Activated naive CD8-positive, alpha-beta T cell treated with anti-CD3 and anti-CD28 coated beads for 36 hours (primary cell): ENCODE results near the gene SLC39A10. TPM values are rescaled to one million over a fixed set of nuclear protein-coding genes. Genes with fewer than 3 reads are reported as not detected.

Experiments used
- DNase-seq: peaks from one replicate; pipeline ENCODE4 v3.0.0; 2021
- H3K27ac Mint-ChIP-seq: one replicate; pipeline ENCODE4 v1.8.0; 2022; ENCODE audit warnings: mild to moderate bottlenecking, moderate library complexity, mixed read lengths
- H3K27me3 Mint-ChIP-seq: one replicate; pipeline ENCODE4 v1.8.0; 2022; ENCODE audit warnings: mild to moderate bottlenecking, mixed read lengths
- H3K36me3 Mint-ChIP-seq: one replicate; pipeline ENCODE4 v1.8.0; 2021; ENCODE audit warnings: mild to moderate bottlenecking, mixed read lengths
- H3K4me1 Mint-ChIP-seq: one replicate; pipeline ENCODE4 v1.8.0; 2021; ENCODE audit warnings: mixed read lengths
- H3K4me3 Mint-ChIP-seq: one replicate; pipeline ENCODE4 v1.8.0; 2022; ENCODE audit warnings: mild to moderate bottlenecking, moderate library complexity, mixed read lengths
- H3K9me3 Mint-ChIP-seq: one replicate; pipeline ENCODE4 v1.8.0; 2022; ENCODE audit warnings: mixed read lengths
- total RNA-seq, 2 experiments: library from RNA; stranded (reverse); gene quantifications; one replicate each; pipeline ENCODE4 v1.2.3, GENCODE V29; 2021

Gene SLC39A10
- total RNA-seq, 2 experiments from 2014 or later, result 21.2 to 23.4 TPM

GRCh38 chr2:195756218-195756942, 99.4 kb downstream of the SLC39A10 start:
- Mint-ChIP-seq H3K36me3 (peaks cover 9% of the 10 kb centered on the region), H3K4me3 (no peak overlapping the region), H3K27ac (no peak overlapping the region), H3K9me3 (peaks cover 8% of the 10 kb centered on the region), H3K4me1 (no peaks in the 10 kb centered on the region), H3K27me3 (no peaks in the 10 kb centered on the region)
- no peak for DNase-seq

- Mint-ChIP-seq H3K27ac (no peak overlapping the region), H3K4me1 (no peaks in the 10 kb centered on the region), H3K27me3 (no peaks in the 10 kb centered on the region)
Observed at GRCh38 chr2:195758846-195759245, 101.8 kb downstream of the SLC39A10 start.

DNA sequence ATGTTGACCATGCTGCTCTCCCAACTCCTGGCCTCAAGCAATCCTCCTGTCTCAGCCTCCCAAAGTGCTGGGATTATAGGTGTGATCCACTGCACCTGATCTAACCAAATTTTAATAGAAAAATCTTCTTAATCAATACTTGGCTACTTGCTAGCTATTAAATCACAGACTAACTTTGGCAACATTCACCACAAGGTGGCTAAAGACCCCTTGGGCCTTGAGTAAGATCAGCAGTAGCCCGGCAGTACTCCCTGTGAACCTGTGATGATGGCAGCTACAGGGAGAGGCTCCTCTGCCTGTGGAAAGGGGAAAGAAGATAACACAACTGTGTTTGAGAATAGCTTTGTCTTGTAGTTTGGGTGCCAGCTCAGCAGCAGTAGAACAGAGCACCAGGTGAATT, 102.9 kb downstream of the SLC39A10 start:
- H3K27me3 Mint-ChIP-seq, result no peaks in the 10 kb centered on the region

More at GRCh38 chr2:195758846-195759245, 101.8 kb downstream of the SLC39A10 start:
- H3K4me3 Mint-ChIP-seq, result no peak overlapping the region
- DNase-seq, result no peak
- peaks cover 22% of the 10 kb centered on the region for H3K9me3 Mint-ChIP-seq
- H3K36me3 Mint-ChIP-seq, result peaks cover 5% of the 10 kb centered on the region

DNA sequence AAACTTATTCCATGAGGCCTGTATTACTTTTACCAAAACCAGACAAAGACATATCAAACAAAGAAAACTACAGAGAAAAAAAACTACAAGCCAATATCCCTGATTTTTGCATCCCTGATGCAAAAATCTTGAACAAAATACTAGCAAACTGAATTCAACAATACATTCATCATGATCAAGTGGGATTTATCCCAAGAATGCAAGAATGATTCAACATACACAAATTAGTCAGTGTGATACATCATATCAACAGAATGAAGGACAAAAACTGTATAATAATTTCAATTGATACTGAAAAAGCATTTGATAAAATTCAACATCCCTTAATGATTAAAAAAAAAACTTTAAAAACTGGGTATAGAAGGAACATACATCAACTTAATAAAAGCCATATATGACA, 106.8 kb downstream of the SLC39A10 start:
- Mint-ChIP-seq H3K36me3 (peaks cover 2% of the 10 kb centered on the region), H3K27me3 (no peaks in the 10 kb centered on the region), H3K4me1 (no peaks in the 10 kb centered on the region), H3K4me3 (no peak overlapping the region), H3K9me3 (peaks cover 39% of the 10 kb centered on the region), H3K27ac (no peak overlapping the region)
- DNase-seq, result no peak

More for the DNA sequence above, 102.9 kb downstream of the SLC39A10 start:
- Mint-ChIP-seq H3K9me3 (peaks cover 28% of the 10 kb centered on the region), H3K36me3 (peaks cover 5% of the 10 kb centered on the region), H3K4me1 (no peaks in the 10 kb centered on the region), H3K4me3 (no peak overlapping the region), H3K27ac (no peak overlapping the region)
- DNase-seq, result no peak

DNA sequence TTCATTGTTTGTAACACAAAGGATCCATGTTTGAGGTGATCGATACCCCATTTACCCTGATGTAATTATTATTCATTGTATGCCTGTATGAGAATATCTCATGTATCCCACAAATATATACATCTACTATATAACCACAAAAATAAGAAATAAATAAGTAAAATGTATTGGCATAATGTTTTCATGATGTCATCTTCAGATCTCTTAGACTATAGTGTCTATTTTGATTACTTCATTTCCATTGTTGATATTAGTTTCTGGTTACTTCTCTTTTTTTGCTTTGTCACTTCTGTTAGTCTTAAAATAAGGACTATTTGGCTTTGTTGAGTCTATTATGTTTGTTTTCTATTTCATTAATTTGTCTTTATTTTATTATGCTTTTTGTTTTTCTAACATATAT, 109.7 kb downstream of the SLC39A10 start:
- H3K36me3 Mint-ChIP-seq, result no peaks in the 10 kb centered on the region
- H3K9me3 Mint-ChIP-seq, result peaks cover 32% of the 10 kb centered on the region
- H3K27me3 Mint-ChIP-seq, result no peaks in the 10 kb centered on the region
- H3K4me3 Mint-ChIP-seq, result no peak overlapping the region
- no peak for DNase-seq
- no peaks in the 10 kb centered on the region for H3K4me1 Mint-ChIP-seq
- H3K27ac Mint-ChIP-seq, result no peak overlapping the region

DNA sequence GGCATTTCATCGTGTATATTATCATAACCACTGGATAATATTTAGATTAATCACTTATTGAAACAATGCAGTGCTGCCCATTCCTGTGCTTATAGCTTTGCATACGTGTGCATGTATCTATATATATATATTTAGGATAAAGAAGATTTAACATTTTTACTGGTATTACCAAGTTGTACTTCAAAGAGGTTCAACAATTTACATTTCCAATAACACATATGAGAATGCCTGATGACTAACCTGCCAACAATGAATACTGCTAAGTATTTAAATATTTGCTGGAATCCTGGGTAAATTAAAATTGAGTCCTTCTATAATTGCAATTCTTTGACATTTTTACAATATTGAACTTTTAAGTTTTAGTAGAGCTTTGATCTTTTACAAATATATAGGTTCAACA, 111.4 kb downstream of the SLC39A10 start:
- DNase-seq, result no peak
- Mint-ChIP-seq H3K4me3 (no peak overlapping the region), H3K36me3 (no peaks in the 10 kb centered on the region), H3K27me3 (no peaks in the 10 kb centered on the region), H3K4me1 (no peaks in the 10 kb centered on the region), H3K9me3 (peaks cover 21% of the 10 kb centered on the region), H3K27ac (no peak overlapping the region)

DNA sequence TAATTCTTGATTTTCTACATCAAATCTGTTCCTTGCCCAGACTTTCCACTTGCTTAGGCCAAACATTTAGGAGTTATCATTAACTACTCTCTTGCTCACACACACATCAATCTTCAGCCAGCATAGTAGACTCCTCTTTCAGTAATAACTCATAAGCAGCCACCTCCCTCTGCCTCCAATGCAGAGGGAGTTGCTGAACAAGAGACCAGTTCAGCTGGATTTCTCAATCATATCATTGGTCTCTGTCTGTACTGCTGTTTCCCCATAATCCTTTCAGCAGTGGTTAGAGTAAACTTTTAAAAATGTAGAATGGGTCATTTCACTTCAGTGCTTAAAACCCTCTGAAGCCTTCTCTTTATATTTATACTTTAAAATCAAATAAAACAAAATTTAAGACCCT, 112.9 kb downstream of the SLC39A10 start:
- H3K4me3 Mint-ChIP-seq, result no peak overlapping the region

DNA sequence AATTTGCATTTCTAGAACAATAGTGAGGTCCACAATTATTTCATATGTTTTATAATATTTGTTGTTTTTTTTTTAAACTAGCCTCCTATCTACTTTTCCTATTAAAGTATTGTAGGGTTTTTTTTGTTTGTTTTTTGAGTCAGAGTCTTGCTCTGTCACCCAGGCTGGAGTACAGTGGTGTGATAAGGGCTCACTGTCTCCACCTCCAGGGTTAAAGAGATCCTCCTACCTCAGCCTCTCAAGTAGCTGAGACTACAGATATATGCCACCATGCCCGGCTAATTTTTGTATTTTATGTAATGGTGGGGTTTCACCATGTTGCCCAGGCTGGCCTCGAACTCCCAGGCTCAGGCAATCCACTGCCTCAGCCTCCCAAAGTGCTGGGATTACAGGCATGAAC, 122.5 kb downstream of the SLC39A10 start:
- no peaks in the 10 kb centered on the region for H3K9me3 Mint-ChIP-seq
- no peak overlapping the region for H3K27ac Mint-ChIP-seq
- no peaks in the 10 kb centered on the region for H3K4me1 Mint-ChIP-seq
- no peaks in the 10 kb centered on the region for H3K36me3 Mint-ChIP-seq
- H3K27me3 Mint-ChIP-seq, result no peaks in the 10 kb centered on the region
- no peak overlapping the region for H3K4me3 Mint-ChIP-seq
- DNase-seq, result no peak

More for the DNA sequence above, 112.9 kb downstream of the SLC39A10 start:
- no peak for DNase-seq
- H3K4me1 Mint-ChIP-seq, result no peaks in the 10 kb centered on the region
- no peak overlapping the region for H3K27ac Mint-ChIP-seq
- peaks cover 11% of the 10 kb centered on the region for H3K9me3 Mint-ChIP-seq
- H3K27me3 Mint-ChIP-seq, result no peaks in the 10 kb centered on the region
- H3K36me3 Mint-ChIP-seq, result no peaks in the 10 kb centered on the region

GRCh38 chr2:195782156-195782555, 125.1 kb downstream of the SLC39A10 start:
- no peaks in the 10 kb centered on the region for H3K36me3 Mint-ChIP-seq
- no peaks in the 10 kb centered on the region for H3K9me3 Mint-ChIP-seq
- no peaks in the 10 kb centered on the region for H3K4me1 Mint-ChIP-seq

More at GRCh38 chr2:195782156-195782555, 125.1 kb downstream of the SLC39A10 start:
- no peak overlapping the region for H3K4me3 Mint-ChIP-seq
- H3K27me3 Mint-ChIP-seq, result no peaks in the 10 kb centered on the region
- DNase-seq, result no peak
- no peak overlapping the region for H3K27ac Mint-ChIP-seq
